Central memory CD8-positive, alpha-beta T cell (primary cell): Measurements from ENCODE around the gene HCLS1.
"Not testable (repeated sequence)": the region's sequence is repeated elsewhere in the genome, so short reads cannot be mapped to it uniquely, and the experiment has no call there.

Source experiments
- ATAC-seq: fragments of 150-1000 bp; cut with Tn5 transposase; replicated peaks from 2 replicates; pipeline ENCODE4 v1.10.0; 2022; ENCODE audit warnings: mild to moderate bottlenecking, moderate FRiP score, moderate number of reproducible peaks; ENCODE audit not compliant: poor library complexity, severe bottlenecking; ENCODE audit errors: extremely low read depth
- DNase-seq, 2 donors: peaks; one replicate each; pipeline ENCODE4 v3.0.0; 2021; ENCODE audit warnings: low spot score in 2 of 2
- H3K27ac Mint-ChIP-seq: one replicate; pipeline ENCODE4 v1.8.0; 2022; ENCODE audit warnings: low read depth, mild to moderate bottlenecking, moderate library complexity, mixed read lengths
- H3K27me3 Mint-ChIP-seq: one replicate; pipeline ENCODE4 v1.8.0; 2022; ENCODE audit warnings: mixed read lengths
- H3K36me3 Mint-ChIP-seq: one replicate; pipeline ENCODE4 v1.8.0; 2022; ENCODE audit warnings: mild to moderate bottlenecking, moderate library complexity, mixed read lengths; ENCODE audit not compliant: insufficient read depth
- H3K4me1 Mint-ChIP-seq: one replicate; pipeline ENCODE4 v1.8.0; 2022; ENCODE audit warnings: mixed read lengths
- H3K4me3 Mint-ChIP-seq: one replicate; pipeline ENCODE4 v1.8.0; 2022; ENCODE audit warnings: mild to moderate bottlenecking, moderate library complexity, mixed read lengths
- H3K9me3 Mint-ChIP-seq: one replicate; pipeline ENCODE4 v1.8.0; 2022; ENCODE audit warnings: mixed read lengths

HCLS1 gene

GRCh38 chr3:121660356-121661171, at the start of gene HCLS1:
HCLS1 (minus strand) TSS chr3:121660903; CDS start chr3:121658347, 2,556 bp downstream.
- Mint-ChIP-seq H3K36me3 (peaks cover 48% of the 10 kb centered on the region), H3K4me1 (peaks cover 57% of the 10 kb centered on the region), H3K4me3 (peak within 1 kb of the TSS; percentile 85), H3K9me3 (peaks cover 5% of the 10 kb centered on the region), H3K27ac (peak within 1 kb of the TSS; percentile 99), H3K27me3 (no peaks in the 10 kb centered on the region)
- ATAC-seq, result peak; percentile 86
- peak; percentile 58 to 66 for DNase-seq

- DNase-seq (no peak), ATAC-seq (no peak)
- peaks cover 9% of the 10 kb centered on the region for H3K4me1 Mint-ChIP-seq
- no peak overlapping the region for H3K27ac Mint-ChIP-seq
- H3K9me3 Mint-ChIP-seq, result no peaks in the 10 kb centered on the region
- H3K27me3 Mint-ChIP-seq, result no peaks in the 10 kb centered on the region
- no peak overlapping the region for H3K4me3 Mint-ChIP-seq
- H3K36me3 Mint-ChIP-seq, result peaks cover 42% of the 10 kb centered on the region
These were observed 49.6 kb upstream of the HCLS1 start for GRCh38 chr3:121710347-121710746.

- Mint-ChIP-seq H3K27me3 (no peaks in the 10 kb centered on the region), H3K27ac (no peak overlapping the region), H3K4me3 (no peak overlapping the region), H3K4me1 (peaks cover 11% of the 10 kb centered on the region), H3K9me3 (no peaks in the 10 kb centered on the region), H3K36me3 (peaks cover 28% of the 10 kb centered on the region)
- ATAC-seq (no peak), DNase-seq (no peak)
These were observed 47.0 kb upstream of the HCLS1 start for GRCh38 chr3:121707531-121708273.

- no peak overlapping the region for H3K27ac Mint-ChIP-seq
These were observed 44.8 kb upstream of the HCLS1 start for GRCh38 chr3:121705541-121705940.

GRCh38 chr3:121703973-121704372, 43.3 kb upstream of the HCLS1 start:
- H3K4me3 Mint-ChIP-seq, result no peak overlapping the region
- H3K27ac Mint-ChIP-seq, result no peak overlapping the region
- no peak for ATAC-seq
- H3K36me3 Mint-ChIP-seq, result peaks cover 18% of the 10 kb centered on the region
- H3K9me3 Mint-ChIP-seq, result no peaks in the 10 kb centered on the region
- peaks cover 6% of the 10 kb centered on the region for H3K4me1 Mint-ChIP-seq
- no peaks in the 10 kb centered on the region for H3K27me3 Mint-ChIP-seq
- no peak for DNase-seq

More at GRCh38 chr3:121705541-121705940, 44.8 kb upstream of the HCLS1 start:
- DNase-seq (no peak), ATAC-seq (no peak)
- no peak overlapping the region for H3K4me3 Mint-ChIP-seq
- no peaks in the 10 kb centered on the region for H3K9me3 Mint-ChIP-seq
- peaks cover 25% of the 10 kb centered on the region for H3K36me3 Mint-ChIP-seq
- peaks cover 11% of the 10 kb centered on the region for H3K4me1 Mint-ChIP-seq
- H3K27me3 Mint-ChIP-seq, result no peaks in the 10 kb centered on the region

- H3K27ac Mint-ChIP-seq, result no peak overlapping the region
- no peak for DNase-seq
- no peak overlapping the region for H3K4me3 Mint-ChIP-seq
- peaks cover 18% of the 10 kb centered on the region for H3K36me3 Mint-ChIP-seq
- no peak for ATAC-seq
- H3K4me1 Mint-ChIP-seq, result peaks cover 7% of the 10 kb centered on the region
- H3K9me3 Mint-ChIP-seq, result no peaks in the 10 kb centered on the region
- H3K27me3 Mint-ChIP-seq, result no peaks in the 10 kb centered on the region
These were observed 38.2 kb upstream of the HCLS1 start for GRCh38 chr3:121698901-121699300.

- no peak for DNase-seq
- Mint-ChIP-seq H3K4me1 (peaks cover 7% of the 10 kb centered on the region), H3K36me3 (peaks cover 17% of the 10 kb centered on the region), H3K27ac (no peak overlapping the region), H3K27me3 (no peaks in the 10 kb centered on the region), H3K9me3 (no peaks in the 10 kb centered on the region), H3K4me3 (no peak overlapping the region)
- no peak for ATAC-seq
These were observed 37.8 kb upstream of the HCLS1 start for GRCh38 chr3:121698476-121698875.

- Mint-ChIP-seq H3K4me1 (peaks cover 14% of the 10 kb centered on the region), H3K27me3 (no peaks in the 10 kb centered on the region), H3K36me3 (peaks cover 29% of the 10 kb centered on the region), H3K4me3 (no peak overlapping the region), H3K27ac (no peak overlapping the region), H3K9me3 (no peaks in the 10 kb centered on the region)
- ATAC-seq (no peak), DNase-seq (no peak)
These were observed 35.5 kb upstream of the HCLS1 start for GRCh38 chr3:121696186-121696585.

GRCh38 chr3:121692010-121692699, 31.5 kb upstream of the HCLS1 start:
- no peak overlapping the region for H3K4me3 Mint-ChIP-seq
- DNase-seq, result no peak
- H3K27ac Mint-ChIP-seq, result no peak overlapping the region
- peaks cover 13% of the 10 kb centered on the region for H3K4me1 Mint-ChIP-seq
- no peak for ATAC-seq
- no peaks in the 10 kb centered on the region for H3K9me3 Mint-ChIP-seq
- H3K36me3 Mint-ChIP-seq, result peaks cover 23% of the 10 kb centered on the region
- no peaks in the 10 kb centered on the region for H3K27me3 Mint-ChIP-seq

GRCh38 chr3:121690777-121691405, 30.2 kb upstream of the HCLS1 start:
- H3K4me3 Mint-ChIP-seq, result no peak overlapping the region
- H3K36me3 Mint-ChIP-seq, result peaks cover 24% of the 10 kb centered on the region
- ATAC-seq (no peak), DNase-seq (no peak)
- no peaks in the 10 kb centered on the region for H3K27me3 Mint-ChIP-seq
- peaks cover 12% of the 10 kb centered on the region for H3K4me1 Mint-ChIP-seq
- H3K9me3 Mint-ChIP-seq, result no peaks in the 10 kb centered on the region
- H3K27ac Mint-ChIP-seq, result peak overlapping the region; percentile 8

- not testable (repeated sequence) for ATAC-seq, H3K4me3 Mint-ChIP-seq, H3K27ac Mint-ChIP-seq, DNase-seq, H3K27me3 Mint-ChIP-seq, H3K9me3 Mint-ChIP-seq
- peaks cover 28% of the 10 kb centered on the region for H3K36me3 Mint-ChIP-seq
- peaks cover 12% of the 10 kb centered on the region for H3K4me1 Mint-ChIP-seq
These were observed 28.0 kb upstream of the HCLS1 start for GRCh38 chr3:121688747-121689146.

- H3K27ac Mint-ChIP-seq, result no peak overlapping the region
- no peak for ATAC-seq
- DNase-seq, result no peak
- no peak overlapping the region for H3K4me3 Mint-ChIP-seq
- no peaks in the 10 kb centered on the region for H3K4me1 Mint-ChIP-seq
- H3K27me3 Mint-ChIP-seq, result no peaks in the 10 kb centered on the region
- H3K36me3 Mint-ChIP-seq, result peaks cover 39% of the 10 kb centered on the region
- H3K9me3 Mint-ChIP-seq, result peaks cover 8% of the 10 kb centered on the region
These were observed 21.1 kb upstream of the HCLS1 start for GRCh38 chr3:121681792-121682191.
